GM18909 (cell line): ENCODE results near the gene RASAL1.

Experiments used
- ATAC-seq: cut with Tn5 transposase; IDR thresholded peaks from one replicate; pipeline ENCODE4 v1.9.1; 2021; ENCODE audit warnings: mild to moderate bottlenecking; ENCODE audit not compliant: unreplicated experiment, poor library complexity

The RASAL1 gene

GRCh38 chr12:113135178-113136127 is at the start of gene RASAL1:
Gene RASAL1 (minus strand): TSS chr12:113135761. CDS start chr12:113135462, 299 bp downstream.
- no peak for ATAC-seq

GRCh38 chr12:113184900-113185179 is 49.3 kb upstream of the RASAL1 start:
- ATAC-seq = peak; percentile 83

GRCh38 chr12:113184098-113184899 is 48.7 kb upstream of the RASAL1 start:
- peak; percentile 48 for ATAC-seq

GRCh38 chr12:113183030-113183589 is 47.5 kb upstream of the RASAL1 start:
- ATAC-seq = no peak

GRCh38 chr12:113181975-113182374 is 46.4 kb upstream of the RASAL1 start:
- ATAC-seq = no peak

GRCh38 chr12:113180333-113180732 is 44.8 kb upstream of the RASAL1 start:
- ATAC-seq = no peak

GRCh38 chr12:113179023-113179422 is 43.5 kb upstream of the RASAL1 start:
- ATAC-seq = no peak

- ATAC-seq = no peak
These were observed 39.2 kb upstream of the RASAL1 start for GRCh38 chr12:113174461-113175384.

GRCh38 chr12:113173081-113173698 is 37.6 kb upstream of the RASAL1 start:
- ATAC-seq = peak; percentile 56

- no peak for ATAC-seq
These were observed 36.6 kb upstream of the RASAL1 start for GRCh38 chr12:113172185-113172584.

GRCh38 chr12:113171543-113171942 is 36.0 kb upstream of the RASAL1 start:
- ATAC-seq = no peak

GRCh38 chr12:113170926-113171325 is 35.4 kb upstream of the RASAL1 start:
- ATAC-seq = no peak

- no peak for ATAC-seq
These were observed 34.9 kb upstream of the RASAL1 start for GRCh38 chr12:113170457-113170856.

GRCh38 chr12:113169697-113170096 is 34.1 kb upstream of the RASAL1 start:
- ATAC-seq = no peak

GRCh38 chr12:113167868-113168267 is 32.3 kb upstream of the RASAL1 start:
- ATAC-seq = no peak

- no peak for ATAC-seq
These were observed 30.2 kb upstream of the RASAL1 start for GRCh38 chr12:113165521-113166450.

GRCh38 chr12:113164014-113164413 is 28.5 kb upstream of the RASAL1 start:
- ATAC-seq = no peak

- no peak for ATAC-seq
These were observed 27.4 kb upstream of the RASAL1 start for GRCh38 chr12:113163030-113163360.
